ENCODE measurements around the gene YDJC.

GRCh38 chr22:21628386-21629254, 1.2 kb downstream of the YDJC start:
- TF ChIP-seq CTCF (conservative IDR thresholded peaks at IDR 0.05) (no peak), EZH2 (IDR thresholded peaks at IDR 0.05; ENCODE audit: low read depth) (no peak)
